Measurements from ENCODE around the gene OASL.

OASL gene

DNA sequence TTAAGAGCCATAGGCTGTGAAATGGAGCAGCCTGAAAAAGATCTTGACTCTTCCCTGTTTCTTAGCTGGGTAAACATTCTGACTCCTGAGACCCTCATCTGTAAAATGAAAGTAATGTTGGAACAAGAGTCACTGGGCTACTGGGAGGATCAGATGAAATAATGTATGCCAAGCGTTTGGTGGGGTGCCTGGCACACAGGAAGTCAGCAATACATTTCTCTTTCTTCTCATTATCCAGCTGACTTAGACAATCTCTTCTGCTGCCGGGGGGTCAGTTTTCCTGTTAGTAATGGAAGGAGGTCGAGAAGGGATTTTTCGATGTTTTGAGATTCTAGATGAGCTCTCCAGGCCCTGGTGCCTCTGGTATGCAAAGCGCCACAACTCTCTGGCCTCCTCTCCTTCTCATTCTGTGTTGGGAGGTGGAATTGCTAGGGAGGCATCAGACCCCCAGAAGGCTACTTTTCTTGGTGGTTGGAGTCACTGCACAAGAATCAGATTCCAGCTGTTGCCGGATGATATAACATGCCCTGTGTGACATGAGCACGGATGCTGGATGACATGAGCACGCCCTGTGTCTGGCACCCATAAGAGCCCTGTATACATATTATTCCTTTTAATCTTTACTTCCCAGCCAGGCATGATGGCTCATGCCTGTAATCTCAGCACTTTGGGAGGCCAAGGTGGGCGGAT lies 4.3 kb downstream of the OASL start:
- Histone ChIP-seq H2AFZ (ENCODE audit: low read depth, low read length) (no peak overlapping the region), H4K91ac (ENCODE audit: low read length) (no peak overlapping the region), H2BK12ac (ENCODE audit: low read length in 2 of 2) (no peak overlapping the region), H3K79me1 (replicated peaks; ENCODE audit: low read length, poor library complexity, severe bottlenecking) (no peaks in the 10 kb centered on the region), H3K27me3 (ENCODE audit: control insufficient read depth in 1 of 2, insufficient read depth in 1 of 2, low read length in 2 of 2) (peaks cover 0 to 7% of the 10 kb centered on the region in 2 experiments), H3K18ac (ENCODE audit: low read depth in 1 of 2, low read length in 2 of 2) (no peak overlapping the region), H3K27ac (ENCODE audit: low read length, poor library complexity, severe bottlenecking) (no peak overlapping the region), H3K14ac (ENCODE audit: low read length in 2 of 2) (no peak overlapping the region), H3K4me2 (ENCODE audit: low read length, poor library complexity, severe bottlenecking) (no peak overlapping the region), H2AK5ac (ENCODE audit: low read length, severe bottlenecking) (no peak overlapping the region), H2BK120ac (ENCODE audit: low read depth, low read length) (no peak overlapping the region), H3K4ac (ENCODE audit: low read depth in 1 of 2, low read length in 2 of 2) (no peak overlapping the region), H3K9ac (ENCODE audit: low read length) (no peak overlapping the region), H2BK15ac (ENCODE audit: low read depth, poor library complexity, severe bottlenecking) (no peak overlapping the region), H3K9me3 (ENCODE audit: control insufficient read depth, low read length) (no peaks in the 10 kb centered on the region), H4K8ac (ENCODE audit: low read length) (no peak overlapping the region), H3K36me3 (ENCODE audit: control insufficient read depth in 1 of 2, insufficient read depth in 2 of 2, low read depth in 1 of 2, low read length in 2 of 2) (no peaks in the 10 kb centered on the region), H3K4me3 (ENCODE audit: insufficient read depth in 1 of 2, low read depth in 1 of 2, low read length in 2 of 2) (no peak overlapping the region), H3K4me1 (ENCODE audit: control insufficient read depth, insufficient read depth, low read depth, low read length) (peaks cover 10% of the 10 kb centered on the region), H2BK5ac (ENCODE audit: low read depth, low read length, poor library complexity, severe bottlenecking) (no peak overlapping the region), H3K23ac (ENCODE audit: low read length in 2 of 2) (no peak overlapping the region)
- no peak for DNase-seq
- 89% methylated on average over 8 of the region's 9 CpGs for WGBS

- no peak overlapping the region for H2BK5ac ChIP-seq (ENCODE audit: low read depth, low read length, poor library complexity, severe bottlenecking)
- no peaks in the 10 kb centered on the region for H3K79me1 ChIP-seq (replicated peaks; ENCODE audit: low read length, poor library complexity, severe bottlenecking)
- no peak overlapping the region for H3K4me2 ChIP-seq (ENCODE audit: low read length, poor library complexity, severe bottlenecking)
- H3K4ac ChIP-seq (ENCODE audit: low read depth in 1 of 2, low read length in 2 of 2): no peak overlapping the region
- peaks cover 10% of the 10 kb centered on the region for H3K4me1 ChIP-seq (ENCODE audit: control insufficient read depth, insufficient read depth, low read depth, low read length)
- no peak overlapping the region for H3K14ac ChIP-seq (ENCODE audit: low read length in 2 of 2)
- H2BK12ac ChIP-seq (ENCODE audit: low read length in 2 of 2): no peak overlapping the region
- H3K9me3 ChIP-seq (ENCODE audit: control insufficient read depth, low read length): no peaks in the 10 kb centered on the region
- H3K9ac ChIP-seq (ENCODE audit: low read length): no peak overlapping the region
- H2BK15ac ChIP-seq (ENCODE audit: low read depth, poor library complexity, severe bottlenecking): no peak overlapping the region
- no peak overlapping the region for H2AFZ ChIP-seq (ENCODE audit: low read depth, low read length)
- no peak overlapping the region for H2BK120ac ChIP-seq (ENCODE audit: low read depth, low read length)
- H3K36me3 ChIP-seq (ENCODE audit: control insufficient read depth in 1 of 2, insufficient read depth in 2 of 2, low read depth in 1 of 2, low read length in 2 of 2): no peaks in the 10 kb centered on the region
- peak overlapping the region; percentile 35 for H4K91ac ChIP-seq (ENCODE audit: low read length)
- H2AK5ac ChIP-seq (ENCODE audit: low read length, severe bottlenecking): no peak overlapping the region
- no peak overlapping the region for H3K23ac ChIP-seq (ENCODE audit: low read length in 2 of 2)
- peaks cover 0 to 6% of the 10 kb centered on the region in 2 experiments for H3K27me3 ChIP-seq (ENCODE audit: control insufficient read depth in 1 of 2, insufficient read depth in 1 of 2, low read length in 2 of 2)
- WGBS: 86% methylated on average over 9 of the region's 10 CpGs
- peak overlapping the region in 1 of 2 experiments; percentile 35 for H3K4me3 ChIP-seq (ENCODE audit: insufficient read depth in 1 of 2, low read depth in 1 of 2, low read length in 2 of 2)
- H3K18ac ChIP-seq (ENCODE audit: low read depth in 1 of 2, low read length in 2 of 2): no peak overlapping the region
- peak; percentile 18 for DNase-seq
- no peak overlapping the region for H4K8ac ChIP-seq (ENCODE audit: low read length)
- no peak overlapping the region for H3K27ac ChIP-seq (ENCODE audit: low read length, poor library complexity, severe bottlenecking)
These were observed 5.3 kb downstream of the OASL start for GRCh38 chr12:121033625-121034349.

DNA sequence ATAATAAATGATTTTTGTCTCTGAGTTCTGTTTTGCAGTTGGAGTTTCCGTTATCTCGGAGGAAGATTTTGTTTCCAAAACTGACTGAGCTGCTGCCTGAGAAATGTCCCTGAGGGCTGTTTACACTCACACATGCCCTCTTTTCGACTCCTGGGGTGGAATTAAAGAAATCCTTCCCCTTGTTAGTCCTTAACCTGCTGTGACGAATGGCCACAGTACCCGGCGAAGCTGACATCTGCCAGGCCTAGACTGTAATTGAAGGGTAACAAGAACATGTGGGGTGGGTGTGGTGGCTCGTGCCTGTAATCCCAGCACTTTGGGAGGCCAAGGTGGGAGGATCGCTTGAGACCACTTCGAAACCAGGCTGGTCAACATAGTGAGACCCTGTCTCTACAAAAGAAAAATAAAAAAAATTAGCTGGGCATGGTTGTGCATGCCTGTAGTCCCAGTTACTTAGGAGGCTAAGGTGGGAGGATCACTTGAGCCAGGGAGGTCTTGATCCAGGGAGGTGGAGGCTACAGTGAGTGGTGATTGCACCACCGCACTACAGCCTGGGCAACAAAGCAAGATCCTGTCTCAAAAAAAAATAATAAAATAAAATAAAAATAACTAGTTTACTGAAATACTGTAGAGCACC lies 8.4 kb downstream of the OASL start:
- H2AK5ac ChIP-seq (ENCODE audit: low read length, severe bottlenecking): no peak overlapping the region
- no peak overlapping the region for H3K9ac ChIP-seq (ENCODE audit: low read length)
- 84% methylated on average over 9 of the region's 10 CpGs for WGBS
- H2BK120ac ChIP-seq (ENCODE audit: low read depth, low read length): no peak overlapping the region
- no peaks in the 10 kb centered on the region for H3K9me3 ChIP-seq (ENCODE audit: control insufficient read depth, low read length)
- H4K91ac ChIP-seq (ENCODE audit: low read length): no peak overlapping the region
- peaks cover 9% of the 10 kb centered on the region for H3K4me1 ChIP-seq (ENCODE audit: control insufficient read depth, insufficient read depth, low read depth, low read length)
- H3K4ac ChIP-seq (ENCODE audit: low read depth in 1 of 2, low read length in 2 of 2): no peak overlapping the region
- H3K36me3 ChIP-seq (ENCODE audit: control insufficient read depth in 1 of 2, insufficient read depth in 2 of 2, low read depth in 1 of 2, low read length in 2 of 2): no peaks in the 10 kb centered on the region
- H3K27me3 ChIP-seq (ENCODE audit: control insufficient read depth in 1 of 2, insufficient read depth in 1 of 2, low read length in 2 of 2): peaks cover 0 to 18% of the 10 kb centered on the region in 2 experiments
- H2BK5ac ChIP-seq (ENCODE audit: low read depth, low read length, poor library complexity, severe bottlenecking): no peak overlapping the region
- no peak overlapping the region for H3K4me3 ChIP-seq (ENCODE audit: insufficient read depth in 1 of 2, low read depth in 1 of 2, low read length in 2 of 2)
- no peak overlapping the region for H3K27ac ChIP-seq (ENCODE audit: low read length, poor library complexity, severe bottlenecking)
- no peaks in the 10 kb centered on the region for H3K79me1 ChIP-seq (replicated peaks; ENCODE audit: low read length, poor library complexity, severe bottlenecking)
- no peak overlapping the region for H2AFZ ChIP-seq (ENCODE audit: low read depth, low read length)
- H3K23ac ChIP-seq (ENCODE audit: low read length in 2 of 2): no peak overlapping the region
- no peak for DNase-seq
- H3K4me2 ChIP-seq (ENCODE audit: low read length, poor library complexity, severe bottlenecking): no peak overlapping the region
- no peak overlapping the region for H4K8ac ChIP-seq (ENCODE audit: low read length)
- no peak overlapping the region for H3K14ac ChIP-seq (ENCODE audit: low read length in 2 of 2)
- no peak overlapping the region for H3K18ac ChIP-seq (ENCODE audit: low read depth in 1 of 2, low read length in 2 of 2)
- H2BK15ac ChIP-seq (ENCODE audit: low read depth, poor library complexity, severe bottlenecking): no peak overlapping the region
- H2BK12ac ChIP-seq (ENCODE audit: low read length in 2 of 2): no peak overlapping the region

Data from mesenchymal stem cell (in vitro differentiated cells and primary cell).